Occipital lobe (tissue), 2 donors: ENCODE results near the gene MAP2K5. TPM values are rescaled to one million over a fixed set of nuclear protein-coding genes. Genes with fewer than 3 reads are reported as not detected.

Experiments used
- small RNA-seq: library from RNA; depleted of rRNA; stranded (forward); fragments of <200 nt; gene quantifications from one replicate; pipeline ENCODE3, GENCODE V24; 2014
- total RNA-seq: library from RNA; depleted of rRNA; stranded (reverse); fragments of >200 nt; gene quantifications from one replicate; pipeline ENCODE4 v1.2.3, GENCODE V29; 2014

The MAP2K5 gene
- total RNA-seq, 1 donor from 2014 or later: 12.8 TPM

Small RNAs within 50 kb of the gene (small RNA-seq; reads per million reads assigned to genes)
- gene RNU6-1: 0.09 reads per million

Other genes with a start within 250 kb of the MAP2K5 start
- 33.2 TPM for gene C15orf61, start 21.6 kb upstream of the MAP2K5 start, total RNA-seq